Neural cell (in vitro differentiated cells): Measurements from ENCODE around the gene ENTREP1. TPM values are rescaled to one million over a fixed set of nuclear protein-coding genes. Genes with fewer than 3 reads are reported as not detected.

Source experiments
- H2AFZ ChIP-seq: fragments of 200-600, 300-800 bp; sonication (generic), shearing (Covaris generic); 2 replicates; pipeline ENCODE4 v1.6.0; 2014; ENCODE audit warnings: low read depth, mild to moderate bottlenecking, antibody characterized with exemption, low read length, moderate library complexity
- H3F3A ChIP-seq: fragments of 200-600 bp; shearing (Covaris generic); 2 replicates; pipeline ENCODE4 v1.6.1; 2016; ENCODE audit warnings: mild to moderate bottlenecking, moderate library complexity, mixed read lengths, antibody characterized with exemption, low read length; ENCODE audit not compliant: insufficient read depth, poor library complexity, severe bottlenecking
- H3K27ac ChIP-seq: fragments of 200-600, 300-800 bp; sonication (generic), shearing (Covaris generic); 2 replicates; pipeline ENCODE4 v1.5.1; 2014; ENCODE audit warnings: mild to moderate bottlenecking, low read length, moderate library complexity
- H3K27me3 ChIP-seq: fragments of 300-800, 200-600 bp; sonication (generic), shearing (Covaris generic); 2 replicates; pipeline ENCODE4 v1.6.0; 2014; ENCODE audit warnings: mild to moderate bottlenecking, low read depth, low read length, moderate library complexity; ENCODE audit not compliant: insufficient read depth
- H3K36me3 ChIP-seq: fragments of 300-800, 200-600 bp; sonication (generic), shearing (Covaris generic); 2 replicates; pipeline ENCODE4 v1.5.1; 2014; ENCODE audit warnings: mild to moderate bottlenecking, antibody characterized with exemption, low read length, moderate library complexity; ENCODE audit not compliant: insufficient read depth
- H3K4me2 ChIP-seq: fragments of 300-800, 200-600 bp; sonication (generic), shearing (Covaris generic); 2 replicates; pipeline ENCODE4 v1.6.0; 2014; ENCODE audit warnings: mild to moderate bottlenecking, low read length
- H3K4me3 ChIP-seq: fragments of 300-800, 200-600 bp; sonication (generic), shearing (Covaris generic); 2 replicates; pipeline ENCODE4 v1.5.1; 2014; ENCODE audit warnings: mild to moderate bottlenecking, low read length, moderate library complexity
- H3K79me2 ChIP-seq: fragments of 200-600 bp; shearing (Covaris generic); replicated peaks from 2 replicates; pipeline ENCODE4 v1.6.0; 2014; ENCODE audit warnings: mild to moderate bottlenecking, low read length, moderate library complexity; ENCODE audit not compliant: insufficient read depth
- H3K9ac ChIP-seq: fragments of 300-800, 200-600 bp; sonication (generic), shearing (Covaris generic); 2 replicates; pipeline ENCODE4 v1.6.1; 2016; ENCODE audit warnings: mild to moderate bottlenecking, low read length, mixed read lengths
- H3K9me2 ChIP-seq: fragments of 200-600 bp; shearing (Covaris generic); 2 replicates; pipeline ENCODE4 v1.6.1; 2016; ENCODE audit warnings: mild to moderate bottlenecking, low read length, mixed read lengths; ENCODE audit not compliant: insufficient read depth
- H3K9me3 ChIP-seq: fragments of 200-600, 300-800 bp; sonication (generic), shearing (Covaris generic); 2 replicates; pipeline ENCODE4 v1.6.1; 2016; ENCODE audit warnings: mild to moderate bottlenecking, mixed run types, low read length, moderate library complexity, mixed read lengths
- H4K20me1 ChIP-seq: fragments of 200-600 bp; shearing (Covaris generic); 2 replicates; pipeline ENCODE4 v1.6.1; 2016; ENCODE audit warnings: mild to moderate bottlenecking, mixed run types; ENCODE audit not compliant: insufficient read depth
- EP300 ChIP-seq: fragments of 450-650 bp; conservative IDR thresholded peaks from 2 replicates; pipeline ENCODE4 v1.6.1; 2014; ENCODE audit warnings: antibody characterized with exemption, mild to moderate bottlenecking, moderate library complexity; ENCODE audit not compliant: poor library complexity, severe bottlenecking
- EZH2 ChIP-seq: fragments of 200-600, 300-800 bp; shearing (Covaris generic), sonication (generic); IDR thresholded peaks from 2 replicates; pipeline ENCODE4 v1.6.1; 2014; ENCODE audit warnings: antibody characterized with exemption, low read length, borderline replicate concordance, mild to moderate bottlenecking; ENCODE audit not compliant: insufficient read depth, poor library complexity, severe bottlenecking
- MXI1 ChIP-seq: fragments of 450-650 bp; conservative IDR thresholded peaks from 2 replicates; pipeline ENCODE4 v1.6.1; 2014; ENCODE audit warnings: antibody characterized with exemption, mild to moderate bottlenecking; ENCODE audit not compliant: poor library complexity, severe bottlenecking
- POLR2AphosphoS5 ChIP-seq: IDR thresholded peaks from 2 replicates; pipeline ENCODE4 v1.6.1; 2012
- RAD21 ChIP-seq: fragments of 450-650 bp; conservative IDR thresholded peaks from 2 replicates; pipeline ENCODE4 v1.6.1; 2014; ENCODE audit warnings: antibody characterized with exemption, mild to moderate bottlenecking, moderate library complexity
- SMC3 ChIP-seq: fragments of 450-650 bp; conservative IDR thresholded peaks from 2 replicates; pipeline ENCODE4 v1.6.1; 2014; ENCODE audit warnings: antibody characterized with exemption, mild to moderate bottlenecking, moderate library complexity; ENCODE audit not compliant: poor library complexity
- TAF1 ChIP-seq: IDR thresholded peaks from 2 replicates; pipeline ENCODE4 v1.6.1; 2012; ENCODE audit warnings: low read depth
- polyA plus RNA-seq: library from polyadenylated mRNA; depleted of rRNA; stranded (reverse); fragments of >200 nt; gene quantifications from 2 replicates; pipeline ENCODE4 v1.2.3, GENCODE V29; 2014
- TF ChIP-seq, protein P1 (sequence below): IDR thresholded peaks from 2 replicates; pipeline ENCODE4 v1.6.1; 2012; ENCODE audit warnings: borderline replicate concordance
- TF ChIP-seq, protein P2 (sequence below): fragments of 450-650 bp; IDR thresholded peaks from 2 replicates; pipeline ENCODE4 v1.5.1; 2014; ENCODE audit warnings: antibody characterized with exemption, mild to moderate bottlenecking, moderate library complexity; ENCODE audit not compliant: poor library complexity, severe bottlenecking

ENTREP1 gene
- polyA plus RNA-seq, 1 donor from 2014 or later: 2.0 TPM

DNA sequence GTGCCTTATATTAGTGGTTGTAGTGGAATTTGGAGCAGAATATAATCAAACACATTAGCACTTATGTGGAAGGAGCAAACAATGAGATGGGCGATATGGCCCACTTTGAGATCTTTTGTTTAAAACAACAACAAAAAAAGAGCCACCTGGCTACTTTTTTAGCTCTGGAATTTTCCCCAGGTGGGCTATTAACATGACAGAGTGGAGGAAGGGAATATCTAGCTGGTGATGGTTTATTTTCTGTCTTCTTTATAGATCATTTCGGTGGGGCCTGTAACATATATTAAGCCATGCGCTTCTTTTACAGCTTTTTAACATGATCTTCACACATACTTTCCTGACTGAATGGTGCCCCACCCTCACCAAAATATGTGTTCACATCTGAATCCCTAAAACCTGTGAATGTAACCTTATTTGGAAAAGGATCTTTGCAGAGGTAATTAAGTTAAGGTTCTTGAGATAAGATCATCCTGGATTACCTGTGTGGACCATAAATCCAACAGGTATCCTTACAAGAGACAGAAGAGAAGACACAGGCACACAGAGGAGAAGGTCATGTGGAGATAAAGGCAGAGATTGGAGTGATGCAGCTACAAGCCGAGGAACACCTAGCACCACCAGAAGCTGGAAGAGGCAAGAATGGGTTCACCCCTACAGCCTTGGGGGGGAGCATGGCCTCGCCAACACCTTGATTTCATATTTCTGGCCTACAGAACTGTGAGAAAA is 16.6 kb upstream of the ENTREP1 start:
- peaks cover 9% of the 10 kb centered on the region for H3K9me3 ChIP-seq
- no peaks in the 10 kb centered on the region for H3K27me3 ChIP-seq
- H3K4me2 ChIP-seq: no peak overlapping the region
- H3K4me3 ChIP-seq: no peak overlapping the region
- no peaks in the 10 kb centered on the region for H3F3A ChIP-seq
- H2AFZ ChIP-seq: no peak overlapping the region
- no peaks in the 10 kb centered on the region for H3K79me2 ChIP-seq
- H3K27ac ChIP-seq: no peak overlapping the region
- no peak overlapping the region for H3K9ac ChIP-seq
- H3K9me2 ChIP-seq: no peaks in the 10 kb centered on the region
- no peaks in the 10 kb centered on the region for H4K20me1 ChIP-seq
- no peaks in the 10 kb centered on the region for H3K36me3 ChIP-seq
- TF ChIP-seq EP300 (no peak), SMC3 (no peak), EZH2 (no peak), TAF1 (no peak), RAD21 (no peak)
- TF ChIP-seq, protein P1, sequence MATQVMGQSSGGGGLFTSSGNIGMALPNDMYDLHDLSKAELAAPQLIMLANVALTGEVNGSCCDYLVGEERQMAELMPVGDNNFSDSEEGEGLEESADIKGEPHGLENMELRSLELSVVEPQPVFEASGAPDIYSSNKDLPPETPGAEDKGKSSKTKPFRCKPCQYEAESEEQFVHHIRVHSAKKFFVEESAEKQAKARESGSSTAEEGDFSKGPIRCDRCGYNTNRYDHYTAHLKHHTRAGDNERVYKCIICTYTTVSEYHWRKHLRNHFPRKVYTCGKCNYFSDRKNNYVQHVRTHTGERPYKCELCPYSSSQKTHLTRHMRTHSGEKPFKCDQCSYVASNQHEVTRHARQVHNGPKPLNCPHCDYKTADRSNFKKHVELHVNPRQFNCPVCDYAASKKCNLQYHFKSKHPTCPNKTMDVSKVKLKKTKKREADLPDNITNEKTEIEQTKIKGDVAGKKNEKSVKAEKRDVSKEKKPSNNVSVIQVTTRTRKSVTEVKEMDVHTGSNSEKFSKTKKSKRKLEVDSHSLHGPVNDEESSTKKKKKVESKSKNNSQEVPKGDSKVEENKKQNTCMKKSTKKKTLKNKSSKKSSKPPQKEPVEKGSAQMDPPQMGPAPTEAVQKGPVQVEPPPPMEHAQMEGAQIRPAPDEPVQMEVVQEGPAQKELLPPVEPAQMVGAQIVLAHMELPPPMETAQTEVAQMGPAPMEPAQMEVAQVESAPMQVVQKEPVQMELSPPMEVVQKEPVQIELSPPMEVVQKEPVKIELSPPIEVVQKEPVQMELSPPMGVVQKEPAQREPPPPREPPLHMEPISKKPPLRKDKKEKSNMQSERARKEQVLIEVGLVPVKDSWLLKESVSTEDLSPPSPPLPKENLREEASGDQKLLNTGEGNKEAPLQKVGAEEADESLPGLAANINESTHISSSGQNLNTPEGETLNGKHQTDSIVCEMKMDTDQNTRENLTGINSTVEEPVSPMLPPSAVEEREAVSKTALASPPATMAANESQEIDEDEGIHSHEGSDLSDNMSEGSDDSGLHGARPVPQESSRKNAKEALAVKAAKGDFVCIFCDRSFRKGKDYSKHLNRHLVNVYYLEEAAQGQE: no peak

DNA sequence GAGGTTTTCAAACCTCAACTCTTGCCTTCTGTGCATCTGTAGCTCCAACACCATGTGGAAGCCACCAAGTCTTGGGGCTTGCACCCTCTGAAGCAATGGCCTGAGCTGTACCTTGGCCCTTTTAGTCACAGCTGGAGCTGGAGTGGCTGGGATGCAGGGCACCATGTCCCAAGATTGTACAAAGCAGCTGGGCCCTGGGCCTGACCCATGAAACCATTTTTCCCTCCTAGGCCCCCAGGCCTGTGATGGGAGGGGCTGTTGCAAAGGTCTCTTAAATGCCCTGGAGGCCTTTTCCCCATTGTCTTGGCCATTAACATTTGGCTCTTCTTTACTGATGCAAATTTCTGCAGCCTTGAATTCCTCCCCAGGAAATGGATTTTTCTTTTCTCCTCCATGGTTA is 11.8 kb upstream of the ENTREP1 start:
- H3K4me3 ChIP-seq: no peak overlapping the region
- H3K79me2 ChIP-seq: no peaks in the 10 kb centered on the region
- H3K9me3 ChIP-seq: peaks cover 16% of the 10 kb centered on the region
- no peaks in the 10 kb centered on the region for H3K27me3 ChIP-seq
- H3K4me2 ChIP-seq: no peak overlapping the region
- no peaks in the 10 kb centered on the region for H3F3A ChIP-seq
- TF ChIP-seq, protein P2, sequence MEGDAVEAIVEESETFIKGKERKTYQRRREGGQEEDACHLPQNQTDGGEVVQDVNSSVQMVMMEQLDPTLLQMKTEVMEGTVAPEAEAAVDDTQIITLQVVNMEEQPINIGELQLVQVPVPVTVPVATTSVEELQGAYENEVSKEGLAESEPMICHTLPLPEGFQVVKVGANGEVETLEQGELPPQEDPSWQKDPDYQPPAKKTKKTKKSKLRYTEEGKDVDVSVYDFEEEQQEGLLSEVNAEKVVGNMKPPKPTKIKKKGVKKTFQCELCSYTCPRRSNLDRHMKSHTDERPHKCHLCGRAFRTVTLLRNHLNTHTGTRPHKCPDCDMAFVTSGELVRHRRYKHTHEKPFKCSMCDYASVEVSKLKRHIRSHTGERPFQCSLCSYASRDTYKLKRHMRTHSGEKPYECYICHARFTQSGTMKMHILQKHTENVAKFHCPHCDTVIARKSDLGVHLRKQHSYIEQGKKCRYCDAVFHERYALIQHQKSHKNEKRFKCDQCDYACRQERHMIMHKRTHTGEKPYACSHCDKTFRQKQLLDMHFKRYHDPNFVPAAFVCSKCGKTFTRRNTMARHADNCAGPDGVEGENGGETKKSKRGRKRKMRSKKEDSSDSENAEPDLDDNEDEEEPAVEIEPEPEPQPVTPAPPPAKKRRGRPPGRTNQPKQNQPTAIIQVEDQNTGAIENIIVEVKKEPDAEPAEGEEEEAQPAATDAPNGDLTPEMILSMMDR: no peak
- TF ChIP-seq, protein P1: no peak
- TF ChIP-seq TAF1 (no peak), MXI1 (no peak), EP300 (no peak), EZH2 (no peak), POLR2AphosphoS5 (no peak), RAD21 (no peak), SMC3 (no peak)
- no peaks in the 10 kb centered on the region for H4K20me1 ChIP-seq
- no peak overlapping the region for H3K9ac ChIP-seq
- H3K36me3 ChIP-seq: no peaks in the 10 kb centered on the region
- no peak overlapping the region for H2AFZ ChIP-seq
- no peak overlapping the region for H3K27ac ChIP-seq
- H3K9me2 ChIP-seq: no peaks in the 10 kb centered on the region
